K562 (cell line): Measurements from ENCODE around the gene SUFU. TPM values are rescaled to one million over a fixed set of nuclear protein-coding genes. Genes with fewer than 3 reads are reported as not detected.
A peak's percentile ranks its signal among the peaks of the same experiment; 100 is the strongest.

Source experiments
- ARNT ChIP-seq, 2 experiments: fragments of 450-650 bp; IDR thresholded peaks; 2 replicates each; pipeline ENCODE4 v1.6.1; 2016; ENCODE audit warnings: mild to moderate bottlenecking in 1 of 2
- CREM ChIP-seq: IDR thresholded peaks from 2 replicates; pipeline ENCODE4 v1.6.1; 2014; ENCODE audit warnings: antibody characterized with exemption, low read depth
- FUS ChIP-seq: fragments of 200-400 bp; formaldehyde crosslinking; optimal IDR thresholded peaks from 2 replicates; pipeline ENCODE3; 2017; ENCODE audit warnings: low read depth, low read length
- KAT7 ChIP-seq: sonication (generic); formaldehyde crosslinking; IDR thresholded peaks from 2 replicates; pipeline ENCODE4 v1.8.0; 2022; ENCODE audit warnings: missing genetic modification reagents, mild to moderate bottlenecking, borderline replicate concordance
- MAZ ChIP-seq, 2 experiments: fragments of 450-650 bp in 1 of 2; sonication (generic) in 1 of 2; formaldehyde crosslinking; IDR thresholded peaks in 1 of 2; conservative IDR thresholded peaks in 1 of 2; 2 replicates each; pipeline versions ENCODE4 v1.4.0 to v1.5.0; 2020; ENCODE audit warnings: mild to moderate bottlenecking in 1 of 2, missing genetic modification reagents in 1 of 2
- PRDM10 ChIP-seq: fragments of 450-650 bp; IDR thresholded peaks from 2 replicates; pipeline ENCODE4 v1.6.1; 2018; ENCODE audit not compliant: partially characterized antibody
- PRMT5 ChIP-seq: sonication (generic); formaldehyde crosslinking; IDR thresholded peaks from 2 replicates; pipeline ENCODE4 v1.5.0; 2020; ENCODE audit warnings: missing genetic modification reagents
- RBFOX2 ChIP-seq: fragments of 200-400 bp; formaldehyde crosslinking; IDR thresholded peaks from 2 replicates; pipeline ENCODE4 v1.6.1; 2017; ENCODE audit warnings: low read depth, mild to moderate bottlenecking, low read length, moderate library complexity
- RCOR1 ChIP-seq, 2 experiments: IDR thresholded peaks; 2 replicates each; pipeline ENCODE4 v1.6.1; 2012; ENCODE audit warnings: low read depth in 2 of 2, low read length in 2 of 2, borderline replicate concordance in 1 of 2, improper control_type of control experiment in 1 of 2
- RFX1 ChIP-seq: fragments of 450-650 bp; IDR thresholded peaks from 2 replicates; pipeline ENCODE4 v1.6.1; 2016; ENCODE audit warnings: mild to moderate bottlenecking, moderate library complexity
- SNAPC5 ChIP-seq: fragments of 250-450 bp; sonication (Bioruptor Pico); IDR thresholded peaks from 2 replicates; pipeline ENCODE4 v1.8.0; 2021; ENCODE audit warnings: moderate library complexity, mild to moderate bottlenecking, inconsistent platforms
- SNIP1 ChIP-seq: fragments of 450-650 bp; IDR thresholded peaks from 2 replicates; pipeline ENCODE4 v1.7.1; 2017; ENCODE audit warnings: low read depth, mild to moderate bottlenecking
- SOX6 ChIP-seq: fragments of 450-650 bp; IDR thresholded peaks from 2 replicates; pipeline ENCODE4 v1.6.1; 2014; ENCODE audit warnings: mild to moderate bottlenecking
- TOE1 ChIP-seq, 2 experiments: fragments of 450-650 bp in 1 of 2; sonication (generic) in 1 of 2; formaldehyde crosslinking in 1 of 2; IDR thresholded peaks; 2 replicates each; pipeline versions ENCODE4 v1.7.1 to v1.8.0; 2016 to 2022; ENCODE audit warnings: borderline replicate concordance in 2 of 2, mild to moderate bottlenecking in 2 of 2, antibody characterized with exemption in 1 of 2, inconsistent platforms in 1 of 2, low read depth in 1 of 2, missing genetic modification reagents in 1 of 2, moderate library complexity in 1 of 2
- ZKSCAN3 ChIP-seq: fragments of 250-450 bp; sonication (Bioruptor Pico); IDR thresholded peaks from 2 replicates; pipeline ENCODE4 v1.4.0; 2020
- ZNF184 ChIP-seq: sonication (generic); formaldehyde crosslinking; IDR thresholded peaks from 2 replicates; pipeline ENCODE4 v1.5.0; 2020; ENCODE audit warnings: missing genetic modification reagents
- ZNF24 ChIP-seq: fragments of 450-650 bp; IDR thresholded peaks from 2 replicates; pipeline ENCODE4 v1.6.1; 2016
- polyA plus RNA-seq, 8 experiments: library from polyadenylated mRNA; depleted of rRNA in 4 of 8; stranded (reverse) in 5 of 8; unstranded in 3 of 8; fragments of >200 nt; fragmentation: Nextera tagmentation in 2 of 8; fragmentation: Illumina TruSeq in 1 of 8; extraction: Ambion mirVana in 2 of 8; extraction: Trizol in 1 of 8; gene quantifications; 2 replicates each; pipeline versions ENCODE4 v1.2.1 to v1.2.3, GENCODE V29; 2011 to 2014; ENCODE audit warnings: inconsistent platforms in 1 of 8, missing spikeins in 1 of 8
- total RNA-seq, 7 experiments: library from RNA; depleted of rRNA in 6 of 7; stranded (reverse); fragments of >200 nt in 6 of 7; fragmentation: Illumina TruSeq in 2 of 7; extraction: Trizol in 2 of 7; gene quantifications; 2 replicates each; pipeline versions ENCODE4 v1.2.1 to v1.2.3, GENCODE V29; 2011 to 2021; ENCODE audit warnings: low replicate concordance in 1 of 7
- TF ChIP-seq, protein P1 (sequence below): fragments of 250-450 bp; sonication (Bioruptor Pico); IDR thresholded peaks from 2 replicates; pipeline ENCODE4 v1.8.0; 2021; ENCODE audit warnings: moderate library complexity, mild to moderate bottlenecking, inconsistent platforms
- TF ChIP-seq, protein P2 (sequence below): fragments of 450-650 bp; IDR thresholded peaks from 2 replicates; pipeline ENCODE4 v1.6.1; 2016; ENCODE audit warnings: antibody characterized with exemption

Gene SUFU
- total and polyA plus RNA-seq, 9 of the 15 experiments (the other 6 are each of a cell fraction or from before 2014, with no cell fraction given): 0.59 to 6.3 (median 0.82) TPM

- TF ChIP-seq PRDM10 (peak; percentile 35), SNIP1 (no peak), ARNT (IDR thresholded peaks at IDR 0.05) (peak in 1 of 2 experiments; percentile 75; a peak in 1 of 4 replicates), SOX6 (peak; percentile 72; the same call in 1 of the 2 replicates), FUS (no peak), CREM (peak; percentile 52), ZNF24 (0 out of 2 replicates have a peak, but pooled peaks have one; percentile 45), RBFOX2 (peak; percentile 38; the same call in 1 of the 2 replicates), MAZ (CRISPR knock-in tag; conservative IDR thresholded peaks at IDR 0.05 in 1 of 2, IDR thresholded peaks at IDR 0.05 in 1 of 2) (no peak), RCOR1 (IDR thresholded peaks at IDR 0.05; ENCODE audit: borderline replicate concordance in 1 of 2, low read depth in 2 of 2, low read length in 2 of 2) (peak in 1 of 2 experiments; percentile 89; a peak in 2 of 4 replicates), RFX1 (no peak), SNAPC5 (CRISPR knock-in tag) (no peak), ZKSCAN3 (no peak), ZNF184 (CRISPR knock-in tag) (no peak), KAT7 (CRISPR knock-in tag) (no peak), TOE1 (IDR thresholded peaks at IDR 0.05; ENCODE audit: borderline replicate concordance) (peak; percentile 59; the same call in 1 of the 2 replicates), TOE1 (CRISPR knock-in tag; IDR thresholded peaks at IDR 0.05; ENCODE audit: borderline replicate concordance, low read depth) (no peak), PRMT5 (no peak)
- TF ChIP-seq, protein P1, sequence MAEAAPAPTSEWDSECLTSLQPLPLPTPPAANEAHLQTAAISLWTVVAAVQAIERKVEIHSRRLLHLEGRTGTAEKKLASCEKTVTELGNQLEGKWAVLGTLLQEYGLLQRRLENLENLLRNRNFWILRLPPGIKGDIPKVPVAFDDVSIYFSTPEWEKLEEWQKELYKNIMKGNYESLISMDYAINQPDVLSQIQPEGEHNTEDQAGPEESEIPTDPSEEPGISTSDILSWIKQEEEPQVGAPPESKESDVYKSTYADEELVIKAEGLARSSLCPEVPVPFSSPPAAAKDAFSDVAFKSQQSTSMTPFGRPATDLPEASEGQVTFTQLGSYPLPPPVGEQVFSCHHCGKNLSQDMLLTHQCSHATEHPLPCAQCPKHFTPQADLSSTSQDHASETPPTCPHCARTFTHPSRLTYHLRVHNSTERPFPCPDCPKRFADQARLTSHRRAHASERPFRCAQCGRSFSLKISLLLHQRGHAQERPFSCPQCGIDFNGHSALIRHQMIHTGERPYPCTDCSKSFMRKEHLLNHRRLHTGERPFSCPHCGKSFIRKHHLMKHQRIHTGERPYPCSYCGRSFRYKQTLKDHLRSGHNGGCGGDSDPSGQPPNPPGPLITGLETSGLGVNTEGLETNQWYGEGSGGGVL (CRISPR knock-in tag): no peak
- TF ChIP-seq, protein P2, sequence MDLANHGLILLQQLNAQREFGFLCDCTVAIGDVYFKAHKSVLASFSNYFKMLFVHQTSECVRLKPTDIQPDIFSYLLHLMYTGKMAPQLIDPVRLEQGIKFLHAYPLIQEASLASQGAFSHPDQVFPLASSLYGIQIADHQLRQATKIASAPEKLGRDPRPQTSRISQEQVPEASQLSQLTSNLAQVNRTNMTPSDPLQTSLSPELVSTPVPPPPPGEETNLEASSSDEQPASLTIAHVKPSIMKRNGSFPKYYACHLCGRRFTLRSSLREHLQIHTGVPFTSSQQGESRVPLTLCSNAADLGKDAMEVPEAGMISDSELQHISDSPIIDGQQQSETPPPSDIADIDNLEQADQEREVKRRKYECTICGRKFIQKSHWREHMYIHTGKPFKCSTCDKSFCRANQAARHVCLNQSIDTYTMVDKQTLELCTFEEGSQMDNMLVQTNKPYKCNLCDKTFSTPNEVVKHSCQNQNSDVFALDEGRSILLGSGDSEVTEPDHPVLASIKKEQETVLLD: peak; percentile 33; the same call in 1 of the 2 replicates
Observed at GRCh38 chr10:102455893-102456471, 47.8 kb upstream of the SUFU start (continued).
